Endometrial microvascular endothelial cells (primary cell): ENCODE results near the gene TGFB1. TPM values are rescaled to one million over a fixed set of nuclear protein-coding genes. Genes with fewer than 3 reads are reported as not detected.
"Not testable (repeated sequence)": the region's sequence is repeated elsewhere in the genome, so short reads cannot be mapped to it uniquely, and the experiment has no call there.

Source experiments
- in situ Hi-C: cut with HindIII; loops from 2 replicates; pipeline ENCODE4 v1.10.0; 2017; ENCODE audit warnings: low sequenced_read_pairs, low pct_unique_long_range_greater_than_20kb; ENCODE audit errors: inconsistent ontology term
- total RNA-seq: library from RNA; depleted of rRNA; stranded (reverse); fragments of >200 nt; gene quantifications from one replicate; pipeline ENCODE4 v1.2.3, GENCODE V29; 2015; ENCODE audit errors: inconsistent ontology term

TGFB1 gene
- total RNA-seq, 1 donor from 2014 or later: 31.8 TPM

DNA sequence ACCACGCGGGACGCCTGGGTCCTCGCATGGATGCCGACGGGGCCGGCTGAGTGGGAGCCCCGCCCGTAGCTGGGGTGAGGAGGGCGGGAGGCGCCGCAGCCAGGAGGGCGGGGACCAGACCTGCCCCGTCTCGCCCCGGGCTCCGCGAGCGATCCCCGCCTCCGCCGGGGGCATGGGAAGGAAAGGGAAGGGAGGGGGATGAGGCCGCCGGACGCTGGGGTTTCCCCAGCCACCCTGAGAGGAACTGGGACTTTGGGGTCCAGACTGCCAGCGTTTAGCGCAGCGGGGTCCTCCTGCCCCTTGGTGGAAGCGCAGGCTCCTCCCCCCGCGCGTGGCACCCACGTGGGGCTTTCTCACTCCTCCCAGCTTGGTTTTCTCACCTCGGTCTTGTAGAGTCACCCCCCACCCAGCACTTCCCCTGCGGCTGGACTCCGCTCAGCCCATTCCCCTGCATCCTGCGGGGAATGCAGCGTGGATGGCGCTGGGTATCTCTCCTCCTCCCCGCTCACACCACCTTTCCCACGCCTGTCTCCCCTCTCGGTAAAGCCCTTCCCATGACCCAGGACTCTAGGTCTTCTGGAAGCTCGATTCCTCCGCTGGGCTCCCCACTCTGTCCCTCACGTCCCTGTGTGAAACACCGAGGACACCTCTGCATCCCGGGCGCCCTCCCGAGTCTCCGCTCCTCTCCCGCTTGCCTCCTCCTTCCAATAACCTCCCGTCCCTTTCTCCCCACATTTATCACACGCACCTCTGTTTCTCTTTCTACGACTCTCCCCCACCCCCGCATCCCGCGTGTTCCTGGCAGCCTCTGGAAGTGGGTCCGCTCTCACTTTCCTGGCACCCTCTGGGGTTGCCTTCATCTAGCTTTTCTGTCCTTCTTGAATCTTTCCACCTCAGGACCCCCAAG is 2.1 kb downstream of the TGFB1 start:
- in situ Hi-C loops: no loop called here

DNA sequence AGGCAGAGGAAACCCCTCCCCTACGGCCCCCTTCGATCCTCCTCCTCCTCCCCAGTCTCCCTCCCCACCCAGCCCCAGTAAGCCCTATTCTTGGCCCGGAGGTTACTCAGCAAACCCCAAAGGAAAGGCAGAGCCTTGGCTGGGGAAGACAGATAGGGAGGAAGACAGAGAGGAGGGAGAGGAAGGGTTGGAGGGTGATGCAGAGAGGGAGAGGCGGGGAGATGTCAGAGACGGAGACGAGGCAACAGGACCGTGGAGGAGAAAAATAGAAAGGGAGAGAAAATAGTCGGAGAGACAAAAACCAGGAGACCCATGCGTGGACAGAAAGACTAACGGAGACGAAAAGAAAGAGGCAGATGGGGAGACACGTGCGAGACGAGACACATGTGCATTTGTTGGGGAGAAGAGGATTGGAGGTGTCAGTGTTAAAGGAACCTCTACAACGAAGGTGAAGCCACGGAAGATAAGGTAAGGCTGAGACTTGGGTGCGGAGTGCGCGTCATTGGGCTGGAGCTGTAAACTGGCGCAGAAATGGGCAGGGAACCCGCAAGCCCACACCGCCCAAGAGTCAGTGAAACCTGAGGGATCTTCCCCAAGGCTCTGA is 2.9 kb downstream of the TGFB1 start:
- in situ Hi-C loops: no loop called here

GRCh38 chr19:41346916-41347315 is 6.8 kb downstream of the TGFB1 start:
- in situ Hi-C loops: not testable (repeated sequence)

- in situ Hi-C loops: no loop called here
Observed at GRCh38 chr19:41344162-41344561, 9.6 kb downstream of the TGFB1 start.

DNA sequence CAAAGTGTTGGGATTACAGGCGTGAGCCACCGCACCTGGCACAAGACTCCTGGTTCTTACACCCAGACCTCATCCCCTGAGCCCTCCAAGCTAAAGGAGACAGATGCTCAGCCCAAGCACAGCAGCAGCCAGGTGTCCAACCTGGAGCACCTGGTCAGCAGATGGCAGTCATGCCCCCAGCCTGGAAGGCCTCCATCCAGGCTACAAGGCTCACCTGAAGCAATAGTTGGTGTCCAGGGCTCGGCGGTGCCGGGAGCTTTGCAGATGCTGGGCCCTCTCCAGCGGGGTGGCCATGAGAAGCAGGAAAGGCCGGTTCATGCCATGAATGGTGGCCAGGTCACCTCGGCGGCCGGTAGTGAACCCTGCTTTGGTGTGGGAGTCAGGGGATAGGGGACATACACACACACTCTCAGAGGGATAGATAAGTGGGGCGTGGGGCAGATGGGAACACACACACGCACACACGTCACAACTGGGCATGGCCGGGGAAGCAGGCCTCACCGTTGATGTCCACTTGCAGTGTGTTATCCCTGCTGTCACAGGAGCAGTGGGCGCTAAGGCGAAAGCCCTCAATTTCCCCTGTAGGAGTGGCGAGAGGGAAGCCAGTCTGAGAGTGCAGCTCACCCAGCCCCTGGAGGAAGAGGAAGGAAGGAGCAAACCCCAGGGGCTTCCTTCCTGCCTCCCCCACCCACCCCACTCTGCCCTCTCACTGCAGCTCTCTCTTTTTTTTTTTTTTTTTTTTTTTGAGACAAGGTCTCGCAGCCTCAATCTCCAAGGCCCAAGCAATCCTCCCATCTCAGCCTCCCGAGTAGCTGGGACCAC is 11.8 kb downstream of the TGFB1 start:
- in situ Hi-C loops: no loop called here

DNA sequence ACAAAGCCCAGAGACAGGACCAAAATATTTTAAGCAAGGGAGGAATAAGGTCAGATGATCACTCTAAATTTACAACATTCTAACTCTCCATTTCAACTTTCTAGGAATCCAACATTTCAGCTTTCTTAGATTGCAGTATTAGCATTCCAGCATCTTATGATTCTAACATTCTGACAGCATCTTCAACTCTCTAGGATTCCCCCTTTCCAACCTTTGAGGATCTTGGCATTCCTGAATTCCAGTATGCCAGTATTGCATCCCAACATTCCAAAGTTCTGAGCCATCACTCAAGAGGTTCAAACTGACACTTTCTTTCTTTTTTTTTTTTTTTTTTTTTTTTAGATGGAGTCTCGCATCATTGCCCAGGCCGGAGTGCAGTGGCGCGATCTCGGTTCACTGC is 13.8 kb downstream of the TGFB1 start:
- in situ Hi-C loops: no loop called here

GRCh38 chr19:41335467-41335866 is 18.3 kb downstream of the TGFB1 start:
- in situ Hi-C loops: no loop called here

- in situ Hi-C loops: no loop called here
Observed at GRCh38 chr19:41334793-41335192, 18.9 kb downstream of the TGFB1 start.

- in situ Hi-C loops: no loop called here
Observed at GRCh38 chr19:41332468-41332867, 21.3 kb downstream of the TGFB1 start.

GRCh38 chr19:41332000-41332399 is 21.7 kb downstream of the TGFB1 start:
- in situ Hi-C loops: no loop called here

GRCh38 chr19:41330946-41331678 is 22.6 kb downstream of the TGFB1 start:
- in situ Hi-C loops: no loop called here

GRCh38 chr19:41330481-41330880 is 23.2 kb downstream of the TGFB1 start:
- in situ Hi-C loops: no loop called here

DNA sequence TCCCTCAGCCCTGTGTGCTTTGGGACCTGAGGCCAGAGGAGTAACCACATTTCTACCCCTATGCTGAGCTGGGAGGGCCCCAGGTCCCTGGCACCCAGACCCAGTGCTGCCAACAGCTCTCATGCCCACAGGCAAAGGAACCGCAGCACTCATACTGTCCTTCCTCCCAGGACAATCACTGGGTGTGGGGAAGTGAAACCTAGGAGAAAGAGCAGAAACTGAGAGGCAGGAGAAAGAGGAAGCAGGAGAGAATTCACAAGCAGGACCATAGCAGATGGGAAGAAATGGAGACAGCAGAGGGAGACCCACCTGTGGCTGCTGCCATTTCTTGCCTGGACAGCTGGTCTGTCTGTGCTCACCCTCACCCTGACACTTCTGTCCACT is 24.9 kb downstream of the TGFB1 start:
- in situ Hi-C loops: no loop called here

- in situ Hi-C loops: no loop called here
Observed at GRCh38 chr19:41328157-41328841, 25.4 kb downstream of the TGFB1 start.

DNA sequence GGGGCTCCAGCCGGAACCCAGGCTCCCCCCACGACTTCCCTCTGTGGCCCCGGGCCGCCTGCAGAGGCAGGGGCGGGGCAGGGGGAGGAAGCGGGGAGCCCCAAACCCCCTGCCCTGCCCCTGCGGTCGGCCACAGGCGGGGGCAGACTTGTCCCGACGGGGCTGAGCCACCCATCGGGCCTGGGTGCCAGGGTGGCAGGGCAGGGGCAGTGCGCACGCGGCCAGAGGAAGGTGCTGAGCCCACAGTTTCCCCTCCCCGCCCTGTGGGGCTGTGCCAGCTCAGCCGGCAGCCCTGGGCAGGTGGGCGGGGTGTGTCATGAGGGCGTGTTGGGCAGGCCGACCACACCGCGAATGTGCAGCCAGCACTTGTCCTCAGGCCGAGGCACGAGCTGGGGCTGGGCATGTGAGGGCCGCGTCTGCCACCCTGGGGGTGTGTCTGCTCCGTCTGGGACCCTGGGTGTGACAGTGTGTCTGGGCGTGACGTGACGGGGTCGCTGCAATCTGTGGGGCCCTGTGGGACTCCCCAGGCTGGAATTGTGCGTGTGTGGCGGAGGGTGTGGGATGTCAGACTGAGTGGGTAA is 26.1 kb downstream of the TGFB1 start:
- in situ Hi-C loops: no loop called here

- in situ Hi-C loops: no loop called here
Observed at GRCh38 chr19:41327076-41327575, 26.6 kb downstream of the TGFB1 start.

GRCh38 chr19:41325947-41326706 is 27.6 kb downstream of the TGFB1 start:
- in situ Hi-C loops: no loop called here
